Superior temporal gyrus (tissue), 1 donor: ENCODE measurements around the gene PRDX5.

Experiments
- DNase-seq: peaks from one replicate; pipeline ENCODE4 v3.0.0-alpha.2; 2016; ENCODE audit errors: extremely low spot score

Gene PRDX5

DNA sequence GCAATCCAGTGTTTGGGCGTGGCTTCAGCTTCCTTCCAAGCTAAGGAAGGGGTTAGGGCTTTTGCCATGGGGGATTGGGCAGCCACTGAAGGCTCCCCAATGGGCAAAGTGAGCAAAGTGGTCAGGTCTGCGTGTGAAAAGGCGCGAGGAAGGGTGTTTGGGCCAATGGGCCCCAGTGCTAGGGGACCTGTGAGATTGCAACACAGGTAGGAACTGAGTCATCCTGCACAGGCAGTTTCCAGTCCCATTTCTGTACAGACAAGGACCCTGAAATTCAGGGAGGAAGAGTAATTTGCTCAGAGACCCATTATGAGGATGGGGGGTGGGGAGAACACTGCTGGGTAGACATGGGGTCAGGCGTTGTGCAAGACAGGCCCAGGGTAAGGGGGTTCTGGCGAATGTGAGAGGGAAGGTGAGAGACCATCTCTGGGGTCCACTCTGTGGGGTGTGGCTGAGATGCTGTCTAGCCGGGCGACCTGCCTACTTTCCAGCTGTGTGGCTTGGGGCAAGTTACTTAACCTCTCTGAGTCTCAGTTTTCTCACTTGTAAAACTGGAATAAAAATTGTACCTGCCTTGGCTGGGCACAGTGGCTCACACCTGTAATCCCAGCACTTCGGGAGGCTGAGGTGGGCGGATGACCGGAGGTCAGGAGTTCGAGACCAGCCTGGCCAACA lies 29.4 kb downstream of the PRDX5 start:
- no peak for DNase-seq

DNA sequence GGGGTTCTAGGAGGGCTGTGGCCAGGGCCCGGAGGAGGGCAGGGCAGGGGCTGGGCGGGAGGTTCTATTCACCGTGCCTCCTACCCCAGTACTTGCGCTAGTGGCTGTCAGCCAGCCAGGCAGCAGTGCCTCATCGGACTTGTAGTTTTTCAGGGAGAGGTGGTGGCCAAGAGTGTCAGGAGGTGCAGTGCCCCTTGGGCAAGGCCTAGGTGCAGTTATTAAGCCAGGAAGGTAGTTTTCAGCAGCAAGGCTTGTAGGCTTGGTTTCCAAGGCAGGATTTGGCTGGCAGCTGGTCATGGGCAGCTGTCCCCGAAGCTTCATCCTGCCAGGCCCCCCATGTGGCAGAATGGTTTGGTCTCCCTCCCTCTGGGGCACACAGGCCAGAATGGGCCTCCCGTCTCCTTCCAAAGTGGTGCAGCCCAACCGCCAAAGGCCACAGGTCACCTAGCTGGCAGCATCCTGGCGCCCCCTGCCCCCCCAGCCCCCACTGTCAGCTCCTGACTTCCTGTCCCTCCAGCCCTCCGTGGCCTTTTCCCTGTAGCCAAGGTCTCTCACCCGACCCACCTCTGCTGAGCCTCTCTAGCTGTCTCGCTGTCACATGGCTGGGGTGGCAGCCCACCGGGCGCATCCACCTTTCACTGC lies 30.6 kb downstream of the PRDX5 start:
- DNase-seq: no peak

DNA sequence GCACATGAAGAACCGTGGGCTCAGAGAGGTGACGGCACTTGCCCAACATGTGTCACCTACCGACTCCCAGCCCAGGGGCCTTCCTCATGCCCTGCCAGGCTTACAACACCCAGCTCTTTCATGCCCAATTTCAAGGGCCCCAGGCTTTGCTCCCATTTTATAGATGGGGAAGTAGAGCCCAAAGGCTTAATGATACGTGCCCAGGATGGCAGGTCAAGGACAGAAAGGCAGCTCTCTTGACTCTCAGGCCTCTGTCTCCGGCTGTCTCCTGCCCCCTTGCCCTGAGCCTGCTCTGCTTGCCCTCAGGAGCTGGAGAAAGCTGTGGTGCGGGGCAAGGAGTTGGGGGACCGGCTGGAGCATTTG lies 31.1 kb downstream of the PRDX5 start:
- DNase-seq: no peak

DNA sequence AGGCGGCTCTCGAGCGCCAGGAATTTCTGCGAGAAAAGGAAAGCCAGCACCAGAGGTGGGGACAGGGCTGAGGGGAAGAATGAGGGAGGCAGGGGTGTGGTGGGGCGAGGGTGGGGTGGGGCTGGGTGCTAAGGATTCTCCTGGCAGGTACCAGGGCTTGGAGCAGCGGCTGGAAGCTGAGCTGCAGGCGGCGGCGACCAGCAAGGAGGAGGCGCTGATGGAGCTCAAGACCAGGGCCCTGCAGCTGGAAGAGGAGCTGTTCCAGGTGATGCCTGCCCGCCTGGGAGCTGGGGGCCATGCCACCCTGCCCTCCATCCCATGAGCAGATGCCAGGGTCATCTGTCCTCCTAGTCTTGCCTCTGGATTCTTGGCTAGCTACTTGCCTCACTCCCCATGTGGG lies 31.5 kb downstream of the PRDX5 start:
- no peak for DNase-seq

DNA sequence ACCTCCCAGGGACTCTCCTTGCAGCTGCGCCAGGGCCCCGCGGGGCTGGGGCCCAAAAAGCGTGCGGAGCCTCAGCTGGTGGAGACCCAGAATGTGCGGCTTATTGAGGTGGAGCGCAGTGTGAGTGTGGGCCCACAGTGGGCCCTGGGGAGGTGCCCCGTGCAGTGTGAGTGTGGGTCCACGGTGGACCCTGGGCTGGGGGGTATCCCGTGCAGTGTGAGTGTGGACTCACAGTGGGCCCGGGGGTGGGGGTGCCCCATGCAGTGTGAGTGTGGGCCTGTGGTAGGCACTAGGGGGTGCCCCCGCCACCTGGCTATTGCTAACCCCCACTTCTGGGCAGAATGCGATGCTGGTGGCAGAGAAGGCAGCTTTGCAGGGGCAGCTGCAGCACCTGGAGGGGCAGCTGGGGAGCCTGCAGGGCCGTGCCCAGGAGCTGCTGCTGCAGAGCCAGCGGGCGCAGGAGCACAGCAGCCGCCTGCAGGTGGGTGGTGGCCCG lies 33.3 kb downstream of the PRDX5 start:
- DNase-seq: no peak

DNA sequence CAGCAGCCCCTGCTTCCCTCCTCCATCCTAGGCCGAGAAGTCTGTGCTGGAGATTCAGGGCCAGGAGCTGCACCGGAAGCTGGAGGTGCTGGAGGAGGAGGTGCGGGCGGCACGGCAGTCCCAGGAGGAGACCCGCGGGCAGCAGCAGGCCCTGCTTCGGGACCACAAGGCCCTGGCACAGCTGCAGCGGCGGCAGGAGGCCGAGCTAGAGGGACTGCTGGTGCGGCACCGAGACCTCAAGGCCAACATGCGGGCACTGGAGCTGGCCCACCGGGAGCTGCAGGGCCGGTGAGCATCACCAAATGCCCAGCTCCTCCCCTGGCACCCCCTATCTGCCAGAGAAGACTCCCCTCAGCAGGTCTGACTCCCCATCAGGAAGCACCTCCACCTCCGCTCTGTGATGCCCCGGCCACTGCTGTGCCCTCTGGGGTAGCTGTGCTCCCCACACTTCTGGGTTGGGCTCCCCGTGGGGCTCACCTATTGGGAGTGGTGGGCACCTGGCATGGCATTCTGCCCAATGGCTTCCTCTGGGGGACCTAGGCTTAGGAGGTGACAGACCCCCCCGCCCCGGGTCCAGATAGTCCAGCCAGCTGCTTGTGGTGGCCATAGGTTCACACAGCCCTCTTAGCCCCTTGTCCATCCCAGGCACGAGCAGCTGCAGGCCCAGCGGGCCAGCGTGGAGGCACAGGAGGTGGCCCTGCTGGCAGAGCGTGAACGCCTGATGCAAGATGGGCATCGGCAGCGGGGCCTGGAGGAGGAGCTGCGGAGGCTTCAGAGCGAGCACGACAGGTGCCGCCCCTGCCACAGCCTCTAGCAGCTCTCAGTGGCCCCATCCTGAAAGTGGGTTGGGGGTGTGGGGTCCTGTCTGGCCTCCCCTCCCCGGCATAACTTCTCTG lies 34.4 kb downstream of the PRDX5 start:
- no peak for DNase-seq

DNA sequence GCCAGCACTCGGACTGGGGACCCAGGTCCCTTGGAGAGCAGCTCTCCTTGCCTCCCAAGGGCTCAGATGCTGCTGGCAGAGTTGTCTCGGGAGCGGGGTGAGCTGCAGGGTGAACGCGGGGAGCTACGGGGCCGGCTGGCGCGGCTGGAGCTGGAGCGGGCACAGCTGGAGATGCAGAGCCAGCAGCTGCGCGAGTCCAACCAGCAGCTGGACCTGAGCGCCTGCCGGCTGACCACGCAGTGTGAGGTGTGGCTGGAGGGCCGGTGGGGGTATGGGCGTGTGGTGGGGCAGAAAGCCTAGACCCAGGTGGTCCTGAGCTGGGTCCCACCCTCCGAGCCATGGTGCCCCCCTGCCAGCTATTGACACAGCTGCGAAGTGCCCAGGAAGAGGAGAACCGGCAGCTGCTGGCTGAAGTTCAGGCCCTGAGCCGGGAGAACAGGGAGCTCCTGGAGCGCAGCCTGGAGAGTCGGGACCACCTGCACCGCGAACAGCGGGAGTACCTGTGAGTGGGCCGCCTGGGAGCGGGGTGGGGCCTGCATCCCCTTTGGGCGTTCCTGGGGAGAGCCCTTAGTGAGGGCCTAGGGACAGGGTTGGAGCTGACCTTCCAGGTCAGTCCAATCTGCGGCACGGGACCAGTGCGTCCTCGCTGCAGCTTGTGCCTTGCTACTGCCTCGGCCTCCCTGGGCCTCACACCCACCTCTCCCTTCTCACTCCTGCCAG lies 35.2 kb downstream of the PRDX5 start:
- no peak for DNase-seq

DNA sequence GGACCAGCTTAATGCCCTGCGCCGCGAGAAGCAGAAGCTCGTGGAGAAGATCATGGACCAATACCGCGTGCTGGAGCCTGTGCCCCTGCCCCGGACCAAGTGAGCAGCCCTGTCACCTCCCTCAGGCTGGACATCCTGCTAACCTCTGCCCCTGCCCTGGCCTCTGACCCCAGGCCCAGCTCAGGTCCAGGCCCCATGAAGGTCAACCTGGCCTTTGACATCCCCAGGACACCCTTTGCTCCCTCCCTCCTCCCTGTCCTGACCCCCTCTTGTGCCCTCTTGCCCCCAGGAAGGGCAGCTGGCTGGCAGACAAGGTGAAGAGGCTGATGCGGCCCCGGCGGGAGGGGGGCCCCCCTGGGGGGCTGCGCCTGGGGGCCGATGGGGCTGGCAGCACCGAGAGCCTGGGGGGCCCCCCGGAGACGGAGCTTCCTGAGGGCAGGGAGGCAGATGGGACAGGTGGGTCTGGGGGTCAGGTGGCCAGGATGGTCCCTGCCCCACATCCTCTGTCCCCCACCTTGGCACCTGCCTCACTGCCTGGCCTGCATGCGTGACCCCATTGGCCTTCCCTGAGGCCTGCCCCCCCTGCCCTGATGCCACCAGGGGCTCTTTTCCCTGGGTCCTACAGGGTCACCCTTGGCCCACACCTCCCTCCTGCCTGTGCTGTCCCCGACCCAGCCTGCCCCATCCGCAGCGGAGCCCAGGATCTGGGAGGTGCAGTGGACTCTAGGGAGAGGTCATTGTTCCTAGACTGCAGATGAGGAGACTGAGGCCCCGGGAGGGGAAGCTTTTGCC lies 36.0 kb downstream of the PRDX5 start:
- DNase-seq: no peak

DNA sequence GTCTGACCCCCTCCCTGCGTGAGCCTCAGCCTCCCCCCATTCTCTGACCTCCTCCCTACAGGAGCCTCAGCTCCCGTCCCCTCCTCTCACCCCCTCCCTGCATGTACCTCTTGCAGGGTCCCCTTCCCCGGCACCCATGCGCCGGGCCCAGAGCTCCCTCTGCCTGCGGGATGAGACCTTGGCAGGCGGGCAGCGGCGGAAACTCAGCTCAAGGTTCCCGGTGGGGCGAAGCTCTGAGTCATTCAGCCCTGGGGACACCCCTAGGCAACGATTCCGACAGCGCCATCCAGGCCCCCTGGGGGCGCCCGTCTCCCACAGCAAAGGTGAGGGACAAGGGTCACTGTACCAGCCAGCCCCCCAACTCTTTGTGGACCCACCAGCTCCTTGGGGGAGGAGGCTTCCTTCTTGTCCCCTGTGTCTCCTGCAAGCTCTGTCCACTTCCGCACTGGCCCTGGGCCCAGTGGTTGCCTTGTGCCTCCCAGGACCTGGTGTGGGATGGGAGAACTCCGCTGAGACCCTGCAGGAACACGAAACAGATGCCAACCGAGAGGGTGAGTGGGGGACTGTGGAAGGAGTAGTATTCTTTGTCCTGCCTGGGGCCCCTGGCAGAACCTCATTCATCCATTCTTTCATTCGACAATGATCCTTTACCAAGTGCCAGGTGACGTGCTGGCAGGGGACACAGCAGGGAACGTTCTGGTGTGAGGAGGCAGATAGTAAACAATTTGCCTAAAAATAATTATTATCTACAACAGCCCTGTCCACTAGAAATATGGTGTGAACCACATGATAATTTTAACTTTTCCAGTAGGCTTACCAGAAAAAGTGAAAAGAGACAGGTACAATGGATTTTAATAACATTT lies 37.4 kb downstream of the PRDX5 start:
- DNase-seq: peak; percentile 61

DNA sequence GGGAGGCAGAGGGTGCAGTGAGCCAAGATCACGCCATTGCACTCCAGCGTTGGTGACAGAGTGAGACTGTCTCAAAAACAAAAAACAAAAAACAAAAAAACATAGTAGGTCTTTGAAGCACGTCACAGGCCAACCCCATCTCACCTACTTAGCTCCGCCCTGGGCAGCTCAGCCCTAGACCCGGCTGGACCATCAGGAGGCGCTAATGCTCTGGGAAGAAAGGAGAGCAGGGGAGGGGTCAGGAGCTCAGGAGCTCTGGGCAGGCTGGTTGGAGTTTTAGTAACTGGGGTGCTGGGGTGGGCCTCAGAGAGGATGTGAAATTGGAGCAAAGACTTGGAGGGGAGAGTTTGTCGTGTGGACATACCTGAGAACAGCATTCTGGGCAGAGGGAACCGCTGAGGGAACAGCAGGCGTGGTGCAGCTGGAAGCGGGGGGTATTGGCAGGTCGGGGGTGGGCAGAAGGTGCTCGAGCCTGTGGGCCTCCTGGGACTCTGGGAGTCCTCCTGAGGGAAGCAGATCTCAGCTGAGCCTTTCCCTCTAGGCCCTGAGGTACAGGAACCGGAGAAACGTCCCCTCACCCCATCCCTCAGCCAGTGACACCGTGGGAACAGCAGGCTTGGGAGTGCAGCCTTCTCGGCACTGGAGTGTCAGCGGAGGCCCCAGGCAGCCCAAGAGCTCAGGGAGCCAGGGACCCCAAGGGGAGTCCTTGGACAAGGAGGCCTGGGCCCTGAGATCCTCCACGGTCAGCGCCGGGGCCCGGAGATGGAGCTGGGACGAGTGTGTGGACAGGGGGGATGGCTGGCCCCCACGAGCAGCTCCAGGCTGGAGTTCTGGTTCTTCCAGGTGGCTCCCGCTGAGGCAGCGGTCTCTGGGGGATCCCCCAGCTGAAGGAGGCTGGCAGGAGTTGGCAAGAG lies 38.8 kb downstream of the PRDX5 start:
- DNase-seq: no peak

DNA sequence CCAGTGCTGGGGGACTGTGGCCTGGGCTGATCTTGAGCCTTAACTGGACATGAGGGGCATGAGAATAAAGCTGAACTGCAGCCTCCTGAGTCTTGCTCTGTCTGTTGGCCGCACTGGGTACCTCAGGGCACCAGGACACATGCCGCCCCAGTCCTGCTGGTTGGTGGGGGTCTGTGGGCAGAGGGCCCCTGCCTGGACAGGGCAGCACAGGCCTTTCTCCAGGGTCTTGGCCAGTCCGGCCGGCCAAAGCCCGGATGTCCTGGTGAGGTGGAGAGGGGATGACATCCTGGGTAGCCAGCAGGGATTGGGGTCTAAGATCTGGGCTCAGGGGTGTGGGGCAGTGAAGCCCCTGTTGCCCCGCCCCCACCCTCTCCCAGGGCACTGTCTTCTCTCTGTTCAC lies 39.5 kb downstream of the PRDX5 start:
- DNase-seq: no peak

DNA sequence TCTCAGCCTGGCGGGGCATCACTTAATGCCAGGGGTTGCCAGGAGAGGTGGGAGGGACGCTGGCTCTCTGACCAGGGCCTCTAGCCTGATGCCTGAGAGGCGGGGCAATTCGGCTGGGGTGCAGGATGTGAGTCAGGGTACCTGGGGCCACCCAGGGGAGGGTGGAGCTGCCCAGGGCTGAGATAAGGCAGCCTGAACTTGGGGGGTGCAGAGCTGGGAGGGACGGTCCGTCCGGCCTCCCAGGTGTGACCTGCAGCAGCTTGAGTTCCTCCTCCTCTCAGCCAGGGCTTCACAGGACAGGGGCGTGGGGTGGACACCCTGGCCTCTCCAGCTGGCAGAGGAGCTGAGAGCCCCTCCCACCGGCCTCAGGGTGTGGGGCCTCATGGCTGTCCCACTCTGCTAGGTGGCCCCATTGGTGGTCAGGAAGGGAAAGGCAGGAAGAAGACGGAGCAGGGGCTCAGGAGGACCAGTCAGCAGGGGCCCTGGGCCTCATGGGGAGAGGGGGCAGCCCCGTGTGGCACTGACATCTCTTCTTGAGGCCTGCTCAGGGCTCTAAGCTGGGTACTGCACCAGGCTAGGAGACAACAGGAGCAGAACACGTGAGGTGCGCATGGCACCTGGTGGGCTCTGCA lies 40.1 kb downstream of the PRDX5 start:
- DNase-seq: no peak

DNA sequence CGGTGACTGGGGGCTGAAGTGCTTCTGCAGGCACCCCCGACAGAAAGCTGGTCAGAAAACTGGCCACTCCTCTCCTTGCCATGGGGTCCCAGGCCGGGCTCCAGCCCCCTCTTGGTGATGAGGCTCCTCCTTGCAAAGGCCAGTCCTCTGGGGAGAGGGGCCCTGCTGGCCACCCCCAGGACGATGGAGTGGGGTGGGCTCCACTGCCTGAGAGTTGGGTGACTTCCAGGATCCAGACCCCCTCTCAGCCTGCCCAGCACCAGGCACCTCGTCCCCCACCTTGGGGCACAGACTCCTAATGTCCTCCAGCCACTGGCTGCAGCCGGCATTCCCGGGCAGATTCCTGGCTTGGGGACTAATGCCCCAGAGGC lies 40.6 kb downstream of the PRDX5 start:
- peak; percentile 11 for DNase-seq

DNA sequence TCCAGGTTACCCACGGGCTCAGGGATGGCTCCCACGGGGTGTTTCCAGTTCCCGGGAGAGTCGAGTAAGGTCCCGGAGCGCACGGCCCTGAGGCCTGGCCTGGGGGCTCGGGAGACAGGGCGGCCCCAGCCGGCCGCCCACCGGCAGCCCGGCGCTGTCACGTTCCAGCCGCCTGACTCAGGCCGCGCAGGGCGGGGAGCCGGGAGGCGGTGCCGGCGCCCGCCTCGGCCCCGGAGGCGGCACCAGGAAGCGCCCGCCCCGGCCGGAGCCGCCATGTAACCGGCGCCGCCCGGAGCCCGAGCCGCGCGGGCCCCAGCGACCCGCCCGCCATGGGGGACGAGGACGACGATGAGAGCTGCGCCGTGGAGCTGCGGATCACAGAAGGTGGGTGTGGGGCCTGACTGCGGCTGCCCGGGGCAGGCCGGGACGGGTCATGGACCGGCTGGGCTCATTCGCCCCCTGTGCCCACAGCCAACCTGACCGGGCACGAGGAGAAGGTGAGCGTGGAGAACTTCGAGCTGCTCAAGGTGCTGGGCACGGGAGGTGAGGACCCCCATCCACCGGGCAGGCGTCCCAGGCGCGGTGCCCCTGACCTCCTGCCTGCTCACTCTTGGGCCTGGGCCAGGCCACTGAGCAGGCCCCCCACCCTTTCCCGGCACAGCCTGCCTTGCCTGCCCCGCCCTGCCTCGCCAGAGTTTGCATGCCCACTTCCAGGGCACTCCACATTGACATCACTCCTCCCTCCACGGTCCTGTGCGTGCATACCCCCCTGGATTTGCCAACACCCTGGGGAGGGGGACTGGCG lies 41.2 kb downstream of the PRDX5 start, which contains the start of gene RPS6KA4:
TSS of gene RPS6KA4 (plus strand) at position 256 of the 805 bp plus-strand sequence. CDS start at position 330, 74 bp downstream.
- peak; percentile 64 for DNase-seq

DNA sequence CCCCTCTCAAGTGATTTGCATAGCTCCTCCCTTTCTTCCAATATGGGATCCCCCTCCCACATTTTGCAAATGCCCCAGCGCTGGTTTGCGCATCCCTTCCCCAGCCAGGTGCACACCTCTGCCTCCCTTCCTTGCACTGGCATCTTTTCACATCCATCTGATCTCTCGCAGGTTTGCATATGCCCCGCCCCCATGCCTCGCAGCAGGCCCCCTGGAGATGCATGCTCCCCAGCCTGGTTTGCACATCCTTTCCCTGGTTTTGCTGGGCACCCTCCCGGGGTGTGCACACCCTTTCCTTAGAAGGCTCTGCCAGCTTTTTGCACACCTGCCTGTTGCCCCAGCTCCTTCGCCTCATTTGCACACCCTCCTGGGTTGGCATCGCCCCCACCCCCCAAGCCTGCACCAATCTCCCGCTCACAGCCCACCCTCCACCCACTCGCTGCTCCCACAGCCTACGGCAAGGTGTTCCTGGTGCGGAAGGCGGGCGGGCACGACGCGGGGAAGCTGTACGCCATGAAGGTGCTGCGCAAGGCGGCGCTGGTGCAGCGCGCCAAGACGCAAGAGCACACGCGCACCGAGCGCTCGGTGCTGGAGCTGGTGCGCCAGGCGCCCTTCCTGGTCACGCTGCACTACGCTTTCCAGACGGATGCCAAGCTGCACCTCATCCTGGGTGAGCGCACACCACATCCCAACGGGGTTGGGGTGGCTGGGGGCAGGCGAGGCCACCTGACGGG lies 42.0 kb downstream of the PRDX5 start:
- peak; percentile 23 for DNase-seq

DNA sequence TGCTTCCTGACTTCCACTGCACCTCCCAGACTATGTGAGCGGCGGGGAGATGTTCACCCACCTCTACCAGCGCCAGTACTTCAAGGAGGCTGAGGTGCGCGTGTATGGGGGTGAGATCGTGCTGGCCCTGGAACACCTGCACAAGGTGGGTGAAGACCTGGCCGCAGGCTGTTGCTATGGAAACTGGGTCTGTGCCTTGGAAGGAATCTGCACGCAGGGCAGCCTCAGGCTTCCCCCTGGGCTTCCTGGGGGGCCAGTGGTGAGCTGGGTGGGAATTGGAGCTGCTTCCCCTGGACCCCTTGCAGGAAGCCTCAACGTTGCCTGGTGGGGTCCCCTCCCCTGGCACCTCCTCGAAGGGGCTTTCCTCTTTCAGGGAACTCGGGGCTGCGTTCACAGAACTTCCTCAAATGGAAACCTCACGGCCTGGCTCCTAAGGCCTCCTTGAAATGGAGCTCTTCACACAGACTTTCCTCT lies 42.6 kb downstream of the PRDX5 start:
- peak; percentile 13 for DNase-seq

DNA sequence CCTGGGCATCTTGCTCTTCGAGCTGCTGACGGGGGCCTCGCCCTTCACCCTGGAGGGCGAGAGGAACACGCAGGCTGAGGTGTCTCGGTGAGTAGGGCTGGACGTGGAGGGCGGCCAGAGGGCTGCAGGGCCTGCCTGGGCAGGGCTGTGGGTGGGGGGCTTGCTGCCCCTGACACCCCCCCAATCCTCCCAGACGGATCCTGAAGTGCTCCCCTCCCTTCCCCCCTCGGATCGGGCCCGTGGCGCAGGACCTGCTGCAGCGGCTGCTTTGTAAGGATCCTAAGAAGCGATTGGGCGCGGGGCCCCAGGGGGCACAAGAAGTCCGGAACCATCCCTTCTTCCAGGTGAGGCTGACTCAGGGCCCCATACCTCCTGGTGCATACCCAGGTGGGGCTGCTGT lies 43.7 kb downstream of the PRDX5 start:
- no peak for DNase-seq
